Right renal pelvis (tissue), 4 donors: ENCODE data around the gene PTPN1. TPM values are rescaled to one million over a fixed set of nuclear protein-coding genes. Genes with fewer than 3 reads are reported as not detected.

Experiments used
- DNase-seq, 4 donors: peaks; one replicate each; pipeline ENCODE4 v3.0.0-alpha.2; 2013; ENCODE audit warnings: low read depth in 4 of 4, low spot score in 3 of 4, missing footprints in 1 of 4
- polyA plus RNA-seq, 4 donors: library from polyadenylated mRNA; unstranded; fragments of 120-200 nt; gene quantifications; one replicate each; pipeline ENCODE4 v1.2.1, GENCODE V29; 2013; ENCODE audit not compliant: insufficient read length in 4 of 4

The PTPN1 gene
- polyA plus RNA-seq, 4 donors, result 32.0 to 34.9 (median 34.2) TPM

- no peak for DNase-seq
Measured at GRCh38 chr20:50510706-50511542, 741 bp downstream of the PTPN1 start.

DNA sequence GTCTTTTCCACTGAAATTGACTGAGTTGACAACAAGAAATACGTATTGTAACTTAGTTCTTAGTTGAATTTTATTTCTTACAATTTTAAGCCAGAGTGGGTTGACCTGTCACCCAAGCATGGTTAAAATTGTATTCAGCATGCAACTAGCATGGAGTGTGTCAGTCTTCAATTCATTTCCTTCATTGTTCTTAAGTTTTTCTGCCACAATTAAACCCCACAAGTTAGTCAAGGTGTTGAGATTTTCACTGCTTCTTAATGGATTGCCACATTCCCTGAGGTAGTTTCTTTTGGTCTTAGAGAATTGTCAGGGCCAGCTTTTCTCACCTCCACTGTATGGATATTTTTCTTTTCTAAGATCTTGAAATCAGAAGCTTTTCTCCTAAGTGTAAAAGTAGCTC, 2.1 kb downstream of the PTPN1 start:
- no peak for DNase-seq

DNA sequence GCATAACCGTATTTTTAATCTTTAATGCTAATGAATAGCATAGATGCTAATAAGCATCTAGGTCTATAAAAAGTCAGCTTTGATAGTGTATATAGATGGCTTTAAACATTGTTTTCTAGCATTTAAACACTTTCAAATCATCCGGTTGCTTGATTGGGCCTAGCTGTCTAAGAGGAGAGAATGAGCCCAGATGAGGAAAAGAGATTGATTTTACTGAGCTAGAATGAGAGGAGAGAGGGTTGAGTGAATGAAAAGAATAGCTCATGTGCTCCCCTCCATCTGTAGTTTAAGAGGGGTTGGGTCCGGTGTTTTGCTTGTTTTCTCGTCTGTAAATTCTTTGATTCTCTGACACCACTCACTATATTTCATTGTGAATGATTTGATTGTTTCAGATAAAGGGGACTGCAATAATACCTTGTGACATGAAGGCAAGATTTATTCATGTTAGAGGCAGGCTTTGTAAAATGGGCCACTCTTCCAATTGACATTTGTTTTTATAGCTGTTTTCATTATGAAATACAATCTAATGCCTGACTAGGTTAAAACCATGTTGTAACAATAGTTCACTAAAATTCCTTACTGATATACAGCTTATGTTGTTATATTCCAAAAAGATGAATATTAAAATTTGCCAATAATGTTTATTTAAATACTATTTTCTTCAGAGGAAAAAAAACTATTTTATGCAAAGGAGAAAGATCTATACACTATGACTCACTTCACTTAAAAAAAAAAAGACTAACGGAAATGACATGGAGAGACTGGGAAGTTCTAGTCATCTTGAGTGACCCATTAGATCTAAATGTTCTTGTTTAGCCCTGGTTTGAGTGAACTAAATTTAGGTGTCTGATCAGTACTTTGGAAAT, 3.2 kb downstream of the PTPN1 start:
- DNase-seq, result no peak

DNA sequence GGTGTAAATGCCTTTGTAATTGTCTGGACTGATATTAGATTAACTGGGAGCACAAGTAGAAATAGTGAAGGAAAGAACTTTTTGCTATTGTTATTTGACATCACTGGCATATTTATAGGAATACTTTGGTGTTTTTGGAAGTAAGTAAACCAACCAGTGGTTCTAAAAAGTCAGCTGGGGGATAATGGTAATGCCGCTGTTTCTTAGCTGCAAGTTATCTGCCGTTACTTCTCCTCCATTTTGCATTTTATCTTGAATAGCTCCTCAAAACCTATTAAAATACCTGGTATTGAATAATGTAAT, 3.8 kb downstream of the PTPN1 start:
- DNase-seq, result no peak

- no peak for DNase-seq
Measured at GRCh38 chr20:50514750-50515149, 4.6 kb downstream of the PTPN1 start.

- DNase-seq, result no peak
Measured at GRCh38 chr20:50515471-50516106, 5.4 kb downstream of the PTPN1 start.

DNA sequence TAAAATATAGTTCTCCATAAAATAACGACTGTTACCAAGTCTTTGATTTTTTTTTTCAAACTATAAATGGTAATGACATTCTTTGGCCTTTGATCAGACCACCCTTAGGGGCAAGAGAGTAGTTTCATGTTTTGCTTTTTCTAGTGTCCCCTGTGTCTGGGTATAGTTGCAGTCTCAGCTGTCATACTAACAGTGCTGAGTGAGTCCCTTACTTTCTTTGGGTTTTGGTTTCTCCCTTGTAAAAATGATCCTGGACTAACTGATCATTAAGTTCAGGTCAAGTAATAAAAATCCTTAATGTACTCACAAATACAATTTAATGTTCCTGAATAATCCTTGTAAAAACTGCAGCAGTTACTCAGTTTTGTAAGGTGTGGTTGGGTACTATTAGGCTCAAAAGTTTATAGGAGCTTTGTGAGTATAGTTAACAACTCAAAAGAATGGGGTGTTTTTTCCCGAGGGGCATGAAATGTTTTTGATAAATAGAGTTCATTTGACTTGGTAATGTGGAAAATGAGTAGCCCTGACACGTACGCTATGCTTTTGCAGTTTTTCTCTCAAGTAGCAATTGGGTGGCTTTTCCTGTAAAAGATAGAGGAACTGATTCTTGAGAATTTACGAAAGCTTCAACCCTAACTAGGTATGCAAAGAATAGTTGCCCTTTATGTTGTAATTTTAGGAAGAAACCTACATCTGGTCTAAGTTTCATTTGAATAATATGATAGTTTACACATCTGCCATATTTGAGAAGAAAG, 6.2 kb downstream of the PTPN1 start:
- no peak for DNase-seq

DNA sequence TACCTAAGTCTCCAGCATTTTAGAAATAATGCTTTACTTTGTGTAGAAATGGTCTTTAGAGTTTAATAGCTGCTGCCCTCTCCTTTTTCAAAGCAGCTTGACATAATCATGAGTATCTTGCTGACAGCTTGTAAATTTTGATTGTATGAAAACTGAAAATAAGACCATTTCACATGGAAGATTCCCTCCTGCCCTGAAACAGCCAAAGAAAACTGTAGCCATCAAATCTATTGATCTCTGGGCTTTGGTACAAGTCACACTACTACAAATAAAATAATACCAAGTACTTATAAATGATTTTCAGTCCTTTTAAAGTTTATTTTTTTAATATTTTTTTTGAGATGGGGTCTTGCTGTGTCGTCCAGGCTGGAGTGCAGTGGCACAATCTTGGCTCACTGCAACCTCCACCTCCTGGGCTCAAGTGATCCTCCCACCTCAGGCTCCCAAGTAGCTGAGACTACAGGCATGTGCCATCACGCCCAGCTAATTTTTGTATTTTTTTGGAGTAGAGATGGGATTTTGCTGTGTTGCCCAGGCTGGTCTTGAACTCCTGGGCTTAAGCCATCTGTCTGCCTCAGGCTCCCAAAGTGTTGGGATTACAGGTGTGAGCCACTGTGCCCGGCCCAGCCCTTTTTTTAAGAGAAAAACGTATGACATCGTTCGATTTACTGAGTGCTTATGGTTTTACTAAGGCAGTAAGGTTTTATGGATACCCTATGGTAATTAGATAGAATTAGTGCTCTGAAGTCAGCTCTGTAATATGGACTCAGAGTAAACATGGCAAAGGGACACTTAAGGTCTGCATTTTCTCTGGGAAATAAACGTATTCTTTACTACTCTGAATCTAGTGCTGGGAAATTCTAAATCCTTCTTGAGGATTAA, 7.0 kb downstream of the PTPN1 start:
- no peak for DNase-seq

DNA sequence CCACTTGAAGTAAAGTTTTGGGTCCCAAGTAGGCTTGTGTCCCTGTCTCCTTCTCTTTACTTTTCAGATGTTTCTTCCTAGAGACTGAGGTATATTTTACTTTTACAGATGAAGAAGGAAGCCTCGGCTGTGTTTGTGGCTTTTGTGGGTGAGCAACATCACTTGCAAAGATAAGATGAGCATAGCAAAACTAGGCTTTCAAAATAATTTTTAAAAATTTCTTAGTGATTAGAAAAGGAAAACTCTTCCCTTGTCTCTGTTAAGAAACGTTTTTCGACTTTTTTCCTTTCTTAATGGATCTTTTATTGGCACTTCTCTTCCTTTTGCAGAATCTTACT, 7.6 kb downstream of the PTPN1 start:
- no peak for DNase-seq

- DNase-seq, result no peak
Measured at GRCh38 chr20:50518270-50518721, 8.1 kb downstream of the PTPN1 start.

- no peak for DNase-seq
Measured at GRCh38 chr20:50519036-50519762, 9.0 kb downstream of the PTPN1 start.

GRCh38 chr20:50520222-50520880, 10.2 kb downstream of the PTPN1 start:
- DNase-seq, result no peak

DNA sequence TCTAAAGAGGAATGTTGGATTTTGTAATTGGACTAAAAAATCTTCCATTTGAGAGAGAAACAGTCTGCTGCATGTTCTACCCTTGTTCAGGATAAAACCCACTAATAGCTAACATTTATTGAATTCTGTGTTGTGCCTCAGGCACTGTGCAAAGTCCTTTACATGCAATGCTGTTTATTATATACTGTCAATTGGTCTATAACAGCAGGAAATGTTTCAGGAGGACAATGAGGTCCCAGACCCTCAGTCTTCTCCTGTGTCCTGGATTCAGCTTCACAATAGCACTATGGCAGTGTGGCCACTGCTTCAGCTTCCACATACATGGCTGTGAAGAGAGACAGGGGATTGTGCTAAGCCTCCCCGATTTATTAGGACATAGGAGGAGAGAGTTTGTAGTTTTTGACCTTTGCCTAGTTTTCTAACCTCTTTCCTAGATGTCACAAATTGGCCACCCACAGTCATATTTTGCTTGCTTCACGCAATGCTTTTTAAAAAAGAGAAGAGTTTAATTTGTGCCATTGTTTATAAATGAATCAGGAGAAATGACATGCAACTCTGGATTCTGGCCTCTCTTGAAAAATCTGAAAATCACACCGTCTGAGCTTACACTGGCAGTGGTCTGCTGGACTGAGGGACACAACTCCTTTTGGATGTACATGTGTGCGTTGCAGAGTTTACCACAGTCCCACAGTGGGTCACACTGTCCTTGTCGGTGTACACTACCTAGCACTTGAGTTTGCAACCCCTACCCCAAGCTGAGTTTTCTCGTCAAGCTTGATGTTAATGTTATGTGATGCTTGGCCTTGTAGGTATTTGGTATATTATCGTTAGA, 11.3 kb downstream of the PTPN1 start:
- no peak for DNase-seq

DNA sequence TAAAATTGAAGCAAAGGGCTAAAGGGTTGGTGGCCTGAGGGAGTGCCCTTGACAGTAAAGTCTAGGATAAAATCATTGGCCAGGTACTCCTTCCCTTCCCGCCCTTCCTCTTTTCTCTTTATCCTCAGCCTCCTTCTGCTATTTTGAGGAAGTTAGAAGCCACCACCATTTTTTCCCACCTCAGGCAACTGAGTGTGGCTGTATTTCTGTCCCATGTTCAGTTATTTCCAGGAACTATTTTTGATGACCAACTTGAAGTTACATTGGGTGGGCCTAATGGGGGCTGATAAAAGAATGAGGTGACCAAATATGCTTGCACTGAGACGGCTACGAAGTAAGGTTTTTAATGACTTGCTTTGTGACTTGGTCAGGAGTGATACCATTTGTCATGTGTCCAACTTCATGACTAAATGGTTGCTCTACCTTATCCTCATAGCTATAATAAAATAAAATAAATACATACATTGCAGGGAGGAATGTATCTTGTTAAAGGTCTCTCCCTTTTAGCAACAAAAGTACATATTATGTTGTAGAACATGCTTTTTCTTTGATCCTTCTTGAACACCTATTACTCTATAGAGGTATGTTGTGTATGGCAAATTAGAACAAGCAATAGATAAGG, 12.0 kb downstream of the PTPN1 start:
- no peak for DNase-seq

DNA sequence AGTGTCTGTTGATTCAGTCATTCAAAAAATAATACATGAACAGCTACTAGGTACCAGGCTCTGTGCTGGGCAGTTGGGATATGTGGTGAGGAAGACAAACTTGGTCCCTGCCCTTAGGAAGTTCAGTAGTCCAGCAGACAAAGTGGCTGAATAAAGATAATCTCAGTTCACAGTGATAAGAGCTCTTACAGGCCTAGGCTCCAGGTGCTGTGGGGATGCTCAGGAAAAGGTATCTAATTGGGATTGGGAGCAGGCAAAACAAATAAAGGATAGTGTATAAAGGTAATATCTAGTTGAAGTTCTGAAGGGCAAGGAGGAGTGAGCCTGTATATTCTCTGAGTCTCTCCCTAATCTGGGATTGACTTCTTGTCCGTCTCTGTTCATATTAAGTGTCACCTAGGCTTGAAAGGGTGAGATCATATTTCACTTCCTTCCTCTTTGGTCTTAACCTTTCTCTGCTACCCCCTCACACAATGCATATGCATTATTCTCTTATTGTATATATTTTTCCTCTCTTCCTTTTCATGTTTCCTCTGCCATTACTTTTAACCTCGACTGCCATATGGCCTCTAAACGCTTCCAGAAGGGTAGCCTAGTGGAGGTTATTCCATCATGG, 13.5 kb downstream of the PTPN1 start:
- DNase-seq, result no peak

DNA sequence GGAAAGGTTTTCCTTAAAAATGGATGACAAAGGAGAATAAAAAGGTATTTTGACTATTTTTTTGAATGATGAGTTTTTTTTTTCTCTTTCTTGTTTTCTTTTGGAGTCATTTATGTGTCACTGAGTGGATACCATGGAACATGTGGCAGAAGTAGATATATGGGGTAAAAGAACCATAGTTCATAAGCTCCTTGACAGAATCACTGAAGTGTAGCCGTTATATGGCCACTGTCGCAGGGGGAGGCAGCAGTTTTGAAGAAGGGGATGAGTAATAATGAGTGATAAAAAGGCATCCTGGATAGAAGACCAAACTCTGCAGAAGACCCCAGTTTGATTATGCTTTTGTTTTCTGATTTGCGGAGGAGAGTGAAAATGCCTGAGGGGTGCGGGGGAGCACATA, 15.5 kb downstream of the PTPN1 start:
- DNase-seq, result no peak
